MM.1S (cell line): ENCODE data around the gene UTP4.

ENCODE experiments used
- DNase-seq: peaks from one replicate; pipeline ENCODE4 v3.0.0-alpha.2; 2015
- H2AFZ ChIP-seq: fragments of 300-600 bp; sonication (generic); 2 replicates; pipeline ENCODE4 v1.6.0; 2016; ENCODE audit warnings: antibody characterized with exemption, low read length
- H3F3A ChIP-seq: fragments of 300-600 bp; sonication (generic); 2 replicates; pipeline ENCODE4 v1.6.1; 2016; ENCODE audit warnings: mild to moderate bottlenecking, antibody characterized with exemption, low read length, moderate library complexity, mixed read lengths; ENCODE audit not compliant: insufficient read depth
- H3K27ac ChIP-seq: fragments of 300-600 bp; sonication (generic); 2 replicates; pipeline ENCODE4 v1.5.1; 2016; ENCODE audit warnings: mild to moderate bottlenecking, low read length
- H3K27me3 ChIP-seq: fragments of 300-600 bp; sonication (generic); replicated peaks from 2 replicates; pipeline ENCODE4 v1.6.0; 2016; ENCODE audit warnings: low read length; ENCODE audit not compliant: insufficient read depth
- H3K36me3 ChIP-seq: fragments of 300-600 bp; sonication (generic); replicated peaks from 2 replicates; pipeline ENCODE4 v1.6.1; 2016; ENCODE audit warnings: mild to moderate bottlenecking, low read length, mixed read lengths; ENCODE audit not compliant: insufficient read depth
- H3K4me1 ChIP-seq: fragments of 300-600 bp; sonication (generic); 2 replicates; pipeline ENCODE4 v1.6.1; 2016; ENCODE audit warnings: low read length, mixed read lengths
- H3K4me2 ChIP-seq: fragments of 300-600 bp; sonication (generic); 2 replicates; pipeline ENCODE4 v1.6.0; 2016; ENCODE audit warnings: low read depth, low read length
- H3K4me3 ChIP-seq: fragments of 300-600 bp; sonication (generic); 2 replicates; pipeline ENCODE4 v1.5.1; 2016; ENCODE audit warnings: low read length, mixed read lengths
- H3K79me2 ChIP-seq: fragments of 300-600 bp; sonication (generic); 2 replicates; pipeline ENCODE4 v1.6.1; 2016; ENCODE audit warnings: mixed run types, low read length, mixed read lengths
- H3K9ac ChIP-seq: fragments of 300-600 bp; sonication (generic); 2 replicates; pipeline ENCODE4 v1.6.1; 2016; ENCODE audit warnings: low read length, mixed read lengths
- H3K9me2 ChIP-seq: fragments of 300-600 bp; sonication (generic); replicated peaks from 2 replicates; pipeline ENCODE4 v1.6.1; 2016; ENCODE audit warnings: mild to moderate bottlenecking, low read length, mixed read lengths; ENCODE audit not compliant: insufficient read depth
- H3K9me3 ChIP-seq: fragments of 300-600 bp; sonication (generic); replicated peaks from 2 replicates; pipeline ENCODE4 v1.6.1; 2016; ENCODE audit warnings: mild to moderate bottlenecking, low read length, mixed read lengths; ENCODE audit not compliant: insufficient read depth
- H4K20me1 ChIP-seq: fragments of 300-600 bp; sonication (generic); 2 replicates; pipeline ENCODE4 v1.6.1; 2016; ENCODE audit warnings: mild to moderate bottlenecking, low read length, moderate library complexity, mixed read lengths; ENCODE audit not compliant: insufficient read depth
- EZH2 ChIP-seq: fragments of 300-600 bp; sonication (generic); optimal IDR thresholded peaks from 2 replicates; pipeline ENCODE3; 2017; ENCODE audit warnings: low read depth, mild to moderate bottlenecking, antibody characterized with exemption, low read length, mixed read lengths
- EZH2phosphoT487 ChIP-seq: fragments of 300-600 bp; sonication (generic); IDR thresholded peaks from 2 replicates; pipeline ENCODE4 v1.6.1; 2018; ENCODE audit warnings: antibody characterized with exemption, low read length
- TF ChIP-seq, protein P1 (sequence below): fragments of 300-600 bp; sonication (generic); IDR thresholded peaks from 2 replicates; pipeline ENCODE4 v1.5.1; 2016; ENCODE audit warnings: antibody characterized with exemption, low read length, mixed read lengths

UTP4 gene

DNA sequence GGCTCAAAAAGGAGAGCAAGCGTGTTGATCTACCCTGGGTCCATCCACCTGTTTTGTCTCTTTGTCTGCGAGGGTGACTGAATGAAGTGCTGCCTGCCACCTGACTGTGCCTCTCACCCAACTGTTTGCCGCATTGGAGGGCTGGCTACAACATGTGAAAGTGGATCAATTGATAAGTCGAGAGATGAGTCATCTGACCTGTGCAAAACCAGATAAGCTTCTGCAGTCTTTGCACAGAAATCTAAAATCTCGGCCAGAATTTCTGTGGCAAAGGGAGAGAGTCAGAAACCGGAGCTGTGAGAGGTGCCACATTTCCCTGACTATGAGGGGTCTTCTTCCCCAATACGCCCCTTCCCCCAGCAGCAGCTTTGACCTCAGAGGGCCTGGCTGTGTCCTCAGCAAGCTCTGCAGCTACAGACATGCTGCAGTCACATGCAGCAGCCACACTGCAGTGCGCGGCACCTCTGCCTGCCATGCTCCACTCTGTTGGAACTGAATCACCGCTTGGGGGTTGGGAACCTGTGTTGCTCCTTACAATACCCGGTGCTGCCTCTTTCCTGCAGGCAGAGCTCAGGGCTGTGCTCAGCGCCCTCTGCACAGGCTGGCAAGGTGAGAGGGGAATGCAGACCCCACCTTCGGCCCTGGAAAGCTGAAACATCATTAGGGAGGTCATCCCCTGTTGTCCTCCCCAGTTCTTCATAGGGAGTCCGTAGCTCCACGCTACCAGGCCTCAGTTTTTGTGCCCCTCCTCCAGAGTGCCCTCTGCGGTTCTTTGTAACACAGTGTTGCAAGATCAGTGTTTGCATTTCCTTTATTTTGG is 43.1 kb upstream of the UTP4 start:
- Histone ChIP-seq H3K79me2 (no peaks in the 10 kb centered on the region), H3K9ac (no peak overlapping the region), H3K4me2 (no peak overlapping the region), H3K9me2 (no peaks in the 10 kb centered on the region), H2AFZ (no peak overlapping the region), H3K27ac (no peak overlapping the region), H3K4me1 (no peaks in the 10 kb centered on the region), H3K27me3 (no peaks in the 10 kb centered on the region), H4K20me1 (no peaks in the 10 kb centered on the region), H3K9me3 (no peaks in the 10 kb centered on the region), H3K4me3 (no peak overlapping the region), H3F3A (no peaks in the 10 kb centered on the region), H3K36me3 (no peaks in the 10 kb centered on the region)
- no peak for TF ChIP-seq EZH2
- TF ChIP-seq, protein P1, sequence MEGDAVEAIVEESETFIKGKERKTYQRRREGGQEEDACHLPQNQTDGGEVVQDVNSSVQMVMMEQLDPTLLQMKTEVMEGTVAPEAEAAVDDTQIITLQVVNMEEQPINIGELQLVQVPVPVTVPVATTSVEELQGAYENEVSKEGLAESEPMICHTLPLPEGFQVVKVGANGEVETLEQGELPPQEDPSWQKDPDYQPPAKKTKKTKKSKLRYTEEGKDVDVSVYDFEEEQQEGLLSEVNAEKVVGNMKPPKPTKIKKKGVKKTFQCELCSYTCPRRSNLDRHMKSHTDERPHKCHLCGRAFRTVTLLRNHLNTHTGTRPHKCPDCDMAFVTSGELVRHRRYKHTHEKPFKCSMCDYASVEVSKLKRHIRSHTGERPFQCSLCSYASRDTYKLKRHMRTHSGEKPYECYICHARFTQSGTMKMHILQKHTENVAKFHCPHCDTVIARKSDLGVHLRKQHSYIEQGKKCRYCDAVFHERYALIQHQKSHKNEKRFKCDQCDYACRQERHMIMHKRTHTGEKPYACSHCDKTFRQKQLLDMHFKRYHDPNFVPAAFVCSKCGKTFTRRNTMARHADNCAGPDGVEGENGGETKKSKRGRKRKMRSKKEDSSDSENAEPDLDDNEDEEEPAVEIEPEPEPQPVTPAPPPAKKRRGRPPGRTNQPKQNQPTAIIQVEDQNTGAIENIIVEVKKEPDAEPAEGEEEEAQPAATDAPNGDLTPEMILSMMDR: no peak
- TF ChIP-seq EZH2phosphoT487: no peak
- DNase-seq: no peak

DNA sequence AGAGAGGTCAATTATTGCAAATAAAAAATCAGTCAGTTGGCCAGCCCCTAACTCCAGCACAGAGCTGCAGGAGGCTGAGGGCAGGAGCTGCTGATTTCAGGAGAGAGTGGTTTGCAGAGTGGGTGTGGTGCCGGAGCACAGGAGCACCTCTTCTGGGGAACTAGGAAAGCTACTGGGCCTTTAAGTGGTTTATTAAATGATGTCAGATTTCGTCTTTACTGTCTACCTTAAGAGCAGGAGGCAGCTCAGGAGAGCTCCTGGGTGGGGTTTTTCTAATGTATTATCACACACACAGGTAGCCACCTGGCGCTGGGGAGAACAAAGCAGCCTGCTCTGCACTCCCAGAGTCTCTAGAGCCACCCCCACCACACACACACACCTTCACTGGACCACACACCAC is 38.5 kb upstream of the UTP4 start:
- Histone ChIP-seq H3F3A (no peaks in the 10 kb centered on the region), H4K20me1 (no peaks in the 10 kb centered on the region), H3K4me1 (no peaks in the 10 kb centered on the region), H3K27me3 (no peaks in the 10 kb centered on the region), H3K36me3 (no peaks in the 10 kb centered on the region), H3K9me3 (no peaks in the 10 kb centered on the region), H3K4me2 (no peak overlapping the region), H3K27ac (no peak overlapping the region), H3K9ac (no peak overlapping the region), H3K4me3 (no peak overlapping the region), H2AFZ (no peak overlapping the region), H3K79me2 (no peaks in the 10 kb centered on the region), H3K9me2 (no peaks in the 10 kb centered on the region)
- no peak for DNase-seq
- TF ChIP-seq EZH2 (no peak), EZH2phosphoT487 (no peak)
- TF ChIP-seq, protein P1: no peak

- Histone ChIP-seq H3K4me2 (no peak overlapping the region), H3K4me3 (no peak overlapping the region), H3K79me2 (no peaks in the 10 kb centered on the region), H3K9me3 (no peaks in the 10 kb centered on the region), H3F3A (no peaks in the 10 kb centered on the region), H3K36me3 (no peaks in the 10 kb centered on the region), H4K20me1 (no peaks in the 10 kb centered on the region), H3K4me1 (no peaks in the 10 kb centered on the region), H3K27ac (no peak overlapping the region), H3K9me2 (no peaks in the 10 kb centered on the region), H3K9ac (no peak overlapping the region), H2AFZ (no peak overlapping the region), H3K27me3 (no peaks in the 10 kb centered on the region)
- no peak for DNase-seq
- TF ChIP-seq, protein P1: no peak
- no peak for TF ChIP-seq EZH2phosphoT487
- no peak for TF ChIP-seq EZH2
Measured at GRCh38 chr16:69094501-69094900, 37.9 kb upstream of the UTP4 start.
